ENCODE measurements around the gene EFCAB6.

GRCh38 chr22:43830931-43831560 is 18.9 kb upstream of the EFCAB6 start:
- TF ChIP-seq CTCF (IDR thresholded peaks at IDR 0.05) (no peak), POLR2A (IDR thresholded peaks at IDR 0.05) (no peak)

All from breast epithelium (tissue), 3 donors.